HG02798 (cell line): ENCODE results near the gene VIP.
A peak's percentile ranks its signal among the peaks of the same experiment; 100 is the strongest.
"Not testable (repeated sequence)": the region's sequence is repeated elsewhere in the genome, so short reads cannot be mapped to it uniquely, and the experiment has no call there.

Experiments used
- ATAC-seq: cut with Tn5 transposase; IDR thresholded peaks from one replicate; pipeline ENCODE4 v1.9.1; 2021; ENCODE audit warnings: mild to moderate bottlenecking; ENCODE audit not compliant: unreplicated experiment, poor library complexity

The VIP gene

DNA sequence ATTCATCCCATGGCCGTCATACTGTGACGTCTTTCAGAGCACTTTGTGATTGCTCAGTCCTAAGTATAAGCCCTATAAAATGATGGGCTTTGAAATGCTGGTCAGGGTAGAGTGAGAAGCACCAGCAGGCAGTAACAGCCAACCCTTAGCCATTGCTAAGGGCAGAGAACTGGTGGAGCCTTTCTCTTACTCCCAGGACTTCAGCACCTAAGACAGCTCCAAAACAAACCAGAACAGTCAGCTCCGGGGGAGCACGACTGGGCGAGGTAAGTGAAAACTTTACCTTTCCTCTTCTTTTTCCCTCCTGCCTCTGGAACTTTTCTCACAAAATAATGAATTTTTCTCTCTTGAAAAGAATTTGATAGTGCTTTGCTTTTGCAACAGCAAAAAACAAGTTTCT is at the start of gene VIP:
Gene VIP (plus strand): TSS at position 104 of the 400 bp plus-strand sequence. CDS start 1,381 bp downstream, outside the sequence.
- ATAC-seq, result peak; percentile 53

GRCh38 chr6:152701081-152701862 is 49.3 kb upstream of the VIP start:
- ATAC-seq, result no peak

GRCh38 chr6:152701863-152702401 is 48.7 kb upstream of the VIP start:
- no peak for ATAC-seq

- ATAC-seq, result not testable (repeated sequence)
Measured at GRCh38 chr6:152703750-152704149, 46.8 kb upstream of the VIP start.

- no peak for ATAC-seq
Measured at GRCh38 chr6:152705327-152705726, 45.3 kb upstream of the VIP start.

- ATAC-seq, result no peak
Measured at GRCh38 chr6:152716322-152716721, 34.3 kb upstream of the VIP start.

- ATAC-seq, result no peak
Measured at GRCh38 chr6:152720974-152721373, 29.6 kb upstream of the VIP start.

- ATAC-seq, result no peak
Measured at GRCh38 chr6:152721956-152722355, 28.6 kb upstream of the VIP start.

DNA sequence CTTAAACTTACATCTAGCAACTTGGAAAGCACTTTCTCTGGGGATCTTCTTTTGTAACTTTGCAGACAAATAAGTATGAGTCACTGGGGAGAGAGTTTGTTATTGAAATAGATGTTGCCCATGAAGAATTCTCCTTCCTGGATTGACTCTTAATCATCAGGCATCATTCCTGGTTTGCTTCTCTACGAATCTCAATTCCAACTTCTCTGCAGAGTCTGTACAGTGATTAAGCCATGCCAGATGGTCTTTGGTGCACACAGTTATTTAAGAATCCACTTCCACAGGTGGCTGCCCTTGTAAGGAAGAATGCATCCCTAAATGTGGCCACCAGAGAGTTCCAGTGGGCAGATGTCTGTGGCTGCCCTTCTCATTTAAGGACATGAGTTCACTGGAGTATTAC is 27.2 kb upstream of the VIP start:
- no peak for ATAC-seq

DNA sequence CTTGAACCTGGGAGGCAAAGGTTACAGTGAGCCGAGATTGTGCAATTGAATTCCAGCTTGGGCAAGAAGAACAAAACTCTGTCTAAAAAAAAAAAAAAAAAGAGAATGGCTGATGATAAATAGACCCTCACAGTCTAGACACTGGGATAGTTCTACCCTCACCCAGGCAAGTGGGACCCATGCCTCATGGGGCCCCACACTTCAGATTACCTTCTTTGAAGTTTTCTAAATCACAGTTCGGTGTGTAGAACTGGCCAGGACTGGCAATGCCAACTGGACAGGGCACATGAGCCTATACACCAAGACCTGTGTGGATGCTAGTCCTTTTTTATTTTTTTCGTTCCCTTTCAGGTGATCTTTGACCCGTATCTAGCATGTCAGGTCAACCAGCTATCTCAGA is 24.3 kb upstream of the VIP start:
- no peak for ATAC-seq

DNA sequence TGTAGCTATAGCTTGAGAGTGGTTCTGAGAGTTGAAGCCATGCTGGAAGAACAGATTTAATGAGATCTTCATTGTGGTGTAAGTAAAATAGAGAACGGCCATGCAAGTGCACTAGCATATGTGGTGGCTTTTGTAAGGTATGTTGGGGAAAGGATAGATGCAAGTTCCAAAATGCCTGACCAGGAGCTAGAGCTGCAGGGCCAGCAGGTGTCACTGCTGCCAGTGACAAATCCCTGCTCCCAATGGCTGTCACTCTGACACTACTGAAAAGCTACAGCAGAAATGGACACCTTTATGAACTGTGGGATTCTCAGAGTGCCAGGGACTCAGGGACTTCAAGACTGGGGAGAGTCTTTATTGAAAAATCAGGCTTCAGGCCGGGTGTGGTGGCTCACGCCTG is 23.1 kb upstream of the VIP start:
- no peak for ATAC-seq

- no peak for ATAC-seq
Measured at GRCh38 chr6:152734630-152735029, 16.0 kb upstream of the VIP start.

- no peak for ATAC-seq
Measured at GRCh38 chr6:152736687-152737273, 13.8 kb upstream of the VIP start.

DNA sequence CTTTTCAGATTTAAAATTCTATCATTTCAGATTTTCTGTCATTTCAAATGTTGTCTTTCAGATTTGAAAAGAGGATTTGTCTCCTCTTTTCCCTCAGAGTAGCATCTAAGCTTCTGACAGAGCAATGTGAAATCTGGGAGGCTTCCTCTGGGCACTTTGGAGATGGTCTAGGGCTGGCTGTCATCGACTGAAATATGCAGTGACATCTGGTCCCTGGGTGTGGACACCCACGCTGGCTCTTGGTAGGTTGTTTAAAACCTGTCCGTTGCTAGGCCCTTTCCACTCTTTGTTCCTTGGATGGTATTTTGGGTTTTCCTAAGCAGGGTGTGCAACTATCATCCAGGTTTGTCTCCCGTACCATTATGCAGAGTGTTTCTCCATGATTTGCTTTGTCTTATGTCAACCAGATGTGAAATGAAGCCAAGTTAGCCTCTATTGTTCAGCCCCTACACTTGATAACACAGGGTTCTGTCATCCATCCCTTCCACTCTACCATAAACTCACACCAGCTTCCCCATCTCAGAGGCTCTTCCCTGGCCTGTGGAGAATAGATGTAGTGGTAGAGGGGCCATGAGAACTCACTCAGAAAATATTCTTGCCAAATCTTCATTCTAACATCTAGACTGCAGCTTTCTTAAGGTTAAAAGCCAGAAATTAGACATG is 5.0 kb upstream of the VIP start:
- no peak for ATAC-seq

DNA sequence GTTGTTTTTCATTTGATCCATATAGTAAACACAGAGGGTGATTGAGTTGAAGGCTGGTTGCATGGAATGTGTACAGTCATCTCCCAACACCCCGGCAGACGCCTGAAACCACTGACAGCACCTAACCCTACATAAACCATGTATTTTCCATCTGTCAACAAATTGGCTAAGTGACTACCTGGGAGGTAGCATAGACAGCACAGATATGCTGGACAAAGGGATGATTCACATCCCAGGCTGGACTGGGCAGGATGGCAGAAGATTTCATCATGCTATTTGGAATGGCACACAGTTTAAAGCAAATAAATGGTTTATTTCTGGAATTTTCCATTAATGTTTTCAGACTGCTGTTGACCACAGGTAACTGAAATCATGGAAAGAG is 4.4 kb upstream of the VIP start:
- ATAC-seq, result no peak

DNA sequence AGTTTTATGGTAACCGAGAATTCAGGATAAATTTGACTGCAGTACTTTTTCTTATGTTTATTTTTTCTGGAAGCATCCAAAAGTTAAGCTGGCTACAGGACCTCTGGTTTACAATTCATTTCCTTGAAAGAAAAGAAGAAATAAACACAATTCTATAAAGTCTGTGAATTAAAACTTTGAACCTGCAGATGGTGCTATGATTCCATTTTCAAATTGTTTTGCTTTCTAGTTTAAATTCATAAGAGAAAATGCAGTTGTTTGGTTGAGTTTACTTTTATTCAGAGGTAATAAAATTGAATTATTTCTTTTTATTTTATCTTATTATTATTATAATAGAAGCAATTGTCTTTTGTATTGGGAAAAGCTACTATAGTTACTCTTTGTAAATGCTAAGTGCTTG is 1.8 kb upstream of the VIP start:
- ATAC-seq, result no peak

DNA sequence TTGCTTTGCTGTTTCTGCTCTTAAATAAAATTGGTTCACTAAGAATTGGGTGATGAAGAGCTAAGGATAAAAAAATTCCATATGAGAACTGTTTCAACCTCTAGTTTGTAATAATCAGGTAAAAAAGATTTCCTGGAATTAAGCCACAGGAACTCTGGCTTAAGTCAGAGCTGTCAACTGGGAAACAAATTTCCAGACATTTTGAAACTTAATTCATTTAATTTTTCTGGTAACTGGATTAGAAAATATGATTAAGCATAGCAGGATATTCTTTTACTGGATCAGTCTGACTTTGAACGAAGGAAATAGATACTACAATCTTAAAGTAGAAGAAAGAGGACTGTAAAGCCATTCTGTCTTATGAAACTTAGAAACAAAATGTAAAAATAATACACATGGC is 1.3 kb upstream of the VIP start:
- ATAC-seq, result no peak

DNA sequence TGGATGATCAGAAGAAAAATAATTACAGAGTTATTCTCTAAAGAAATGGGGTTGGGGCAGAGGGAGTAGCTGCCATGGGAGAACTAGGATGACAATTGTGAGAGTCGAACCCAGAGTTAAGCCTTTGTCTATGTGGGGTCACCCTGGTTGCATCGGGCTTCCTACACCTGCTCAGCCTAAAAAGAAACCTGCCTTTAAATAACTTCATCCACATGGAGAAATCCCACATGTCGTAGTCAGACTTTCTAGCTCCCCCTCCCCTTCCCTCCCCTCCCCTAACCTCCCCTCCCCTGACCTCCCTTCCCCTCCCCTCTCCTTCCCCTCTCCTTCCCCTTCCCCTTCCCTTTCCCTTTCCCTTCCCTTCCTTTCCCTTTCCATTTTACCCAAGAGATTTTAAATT is 14.7 kb downstream of the VIP start:
- no peak for ATAC-seq

GRCh38 chr6:152769159-152769558 is 18.6 kb downstream of the VIP start:
- no peak for ATAC-seq

- ATAC-seq, result no peak
Measured at GRCh38 chr6:152769993-152770392, 19.4 kb downstream of the VIP start.

DNA sequence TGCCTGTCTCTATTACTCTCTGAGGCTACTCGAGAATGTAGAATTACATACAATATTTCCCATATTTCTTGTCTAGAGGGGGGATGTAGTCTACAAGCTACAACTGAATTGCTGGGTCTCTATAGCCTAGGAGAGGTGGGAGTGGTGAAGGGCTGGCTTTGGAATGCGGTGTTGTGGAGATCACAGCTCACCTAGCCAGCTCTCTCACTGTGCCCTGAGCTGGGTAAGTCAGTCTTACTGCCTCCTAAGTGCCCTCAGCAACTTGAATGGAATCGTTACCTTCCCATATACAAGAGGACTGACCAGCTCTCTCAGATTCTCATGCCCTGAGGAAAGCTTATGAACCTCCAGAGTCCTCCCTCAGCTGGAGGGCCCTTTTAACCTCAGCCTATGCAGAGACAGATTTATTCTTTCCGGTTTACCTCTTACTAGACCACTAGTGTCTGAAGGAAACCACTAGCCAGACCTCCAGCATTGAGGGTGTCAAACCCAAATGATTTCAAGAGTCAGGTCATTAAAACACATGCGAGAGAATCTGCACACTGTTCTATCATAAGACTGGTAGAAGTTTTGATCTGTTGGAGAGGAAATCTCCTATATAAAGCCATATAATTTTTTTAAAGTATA is 20.6 kb downstream of the VIP start:
- no peak for ATAC-seq
